ENCODE measurements around the gene TRA2A. TPM values are rescaled to one million over a fixed set of nuclear protein-coding genes. Genes with fewer than 3 reads are reported as not detected.
"Not testable (repeated sequence)": the region's sequence is repeated elsewhere in the genome, so short reads cannot be mapped to it uniquely, and the experiment has no call there.

The TRA2A gene
- total RNA-seq, 3 donors from 2014 or later (not counting 1 experiment from before 2014, with no cell fraction given): 269 to 385 (median 324) TPM

DNA sequence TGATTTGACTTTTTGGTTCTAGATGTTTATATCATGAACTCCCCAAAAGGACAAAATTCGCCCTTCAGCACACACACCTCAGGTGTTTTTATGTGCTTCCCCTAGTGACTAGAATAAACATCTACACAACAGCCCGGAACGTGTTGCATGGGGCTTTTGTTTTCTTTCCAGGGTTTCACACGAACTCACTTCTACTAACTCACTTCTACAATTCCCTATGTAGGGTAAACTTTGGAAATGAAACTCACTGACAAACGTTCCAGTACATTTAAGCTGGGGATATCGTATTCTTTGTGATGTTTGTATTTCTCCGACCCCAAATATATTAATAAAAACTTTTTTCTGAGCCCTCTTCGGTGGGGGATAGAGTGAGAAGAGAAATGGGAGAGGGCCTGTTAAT, 1.4 kb downstream of the TRA2A start:
- H3K27ac ChIP-seq (ENCODE audit: low read length): peak overlapping the region; percentile 99
- TF ChIP-seq, protein P1, sequence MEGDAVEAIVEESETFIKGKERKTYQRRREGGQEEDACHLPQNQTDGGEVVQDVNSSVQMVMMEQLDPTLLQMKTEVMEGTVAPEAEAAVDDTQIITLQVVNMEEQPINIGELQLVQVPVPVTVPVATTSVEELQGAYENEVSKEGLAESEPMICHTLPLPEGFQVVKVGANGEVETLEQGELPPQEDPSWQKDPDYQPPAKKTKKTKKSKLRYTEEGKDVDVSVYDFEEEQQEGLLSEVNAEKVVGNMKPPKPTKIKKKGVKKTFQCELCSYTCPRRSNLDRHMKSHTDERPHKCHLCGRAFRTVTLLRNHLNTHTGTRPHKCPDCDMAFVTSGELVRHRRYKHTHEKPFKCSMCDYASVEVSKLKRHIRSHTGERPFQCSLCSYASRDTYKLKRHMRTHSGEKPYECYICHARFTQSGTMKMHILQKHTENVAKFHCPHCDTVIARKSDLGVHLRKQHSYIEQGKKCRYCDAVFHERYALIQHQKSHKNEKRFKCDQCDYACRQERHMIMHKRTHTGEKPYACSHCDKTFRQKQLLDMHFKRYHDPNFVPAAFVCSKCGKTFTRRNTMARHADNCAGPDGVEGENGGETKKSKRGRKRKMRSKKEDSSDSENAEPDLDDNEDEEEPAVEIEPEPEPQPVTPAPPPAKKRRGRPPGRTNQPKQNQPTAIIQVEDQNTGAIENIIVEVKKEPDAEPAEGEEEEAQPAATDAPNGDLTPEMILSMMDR (IDR thresholded peaks at IDR 0.05): no peak
- Mint-ChIP-seq H3K27ac (peak overlapping the region; percentile 99 to 100), H3K4me3 (peak overlapping the region; percentile 100), H3K36me3 (no peaks in the 10 kb centered on the region), H3K4me1 (peaks cover 59 to 68% of the 10 kb centered on the region in 2 donors), H3K9me3 (no peaks in the 10 kb centered on the region), H3K27me3 (ENCODE audit: low read depth in 2 of 2) (no peaks in the 10 kb centered on the region)
- H3K27me3 ChIP-seq (ENCODE audit: control insufficient read depth, insufficient read depth, low read length): no peaks in the 10 kb centered on the region
- DNase-seq: peak in 1 of 2 donors; percentile 77
- intact Hi-C loops (cut with micrococcal nuclease): loop anchor here (10.0 kb wide), 1 partner anchor 516 kb away; the partner anchor contains the start of gene HYCC1
- peak overlapping the region; percentile 95 for H3K4me3 ChIP-seq (ENCODE audit: low read length)
- no peaks in the 10 kb centered on the region for H3K36me3 ChIP-seq (ENCODE audit: control insufficient read depth, insufficient read depth, low read length)
- peak; percentile 39 to 56 (median 42) for ATAC-seq
- peaks cover 27% of the 10 kb centered on the region for H3K4me1 ChIP-seq (ENCODE audit: control insufficient read depth, insufficient read depth, low read length)
- H3K9me3 ChIP-seq (ENCODE audit: control insufficient read depth, insufficient read depth, low read length): no peaks in the 10 kb centered on the region
- 0% methylated on average over 3 of the region's 8 CpGs for WGBS (ENCODE audit: insufficient coverage)

DNA sequence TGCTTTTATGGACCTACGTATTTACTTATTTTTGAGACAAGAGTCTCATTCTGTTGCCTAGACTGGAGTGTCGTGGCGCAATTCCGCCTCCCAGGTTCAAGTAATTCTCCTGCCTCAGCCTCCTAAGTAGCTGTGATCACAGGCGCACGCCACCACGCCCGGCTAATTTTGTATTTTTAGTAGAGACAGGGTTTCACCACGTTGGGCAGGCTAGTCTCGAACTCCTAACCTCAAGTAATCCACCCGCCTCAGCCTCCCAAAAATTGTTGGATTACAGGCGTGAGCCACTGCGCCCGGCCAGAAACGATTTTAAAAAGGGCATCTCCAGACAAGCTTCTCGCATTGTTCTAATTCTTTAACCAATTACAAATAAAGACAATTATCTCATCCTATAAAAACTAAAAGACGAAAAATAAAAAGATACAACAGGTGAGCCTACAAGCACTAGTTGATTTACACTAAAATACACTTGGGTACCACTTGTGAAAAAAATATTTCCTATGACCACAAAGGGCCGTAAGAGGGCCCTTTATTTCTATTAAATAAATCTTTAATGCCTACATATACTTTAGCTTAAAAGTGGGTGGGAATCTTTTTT, 2.4 kb downstream of the TRA2A start:
- Mint-ChIP-seq H3K27ac (peak overlapping the region; percentile 99 to 100), H3K36me3 (no peaks in the 10 kb centered on the region), H3K27me3 (ENCODE audit: low read depth in 2 of 2) (no peaks in the 10 kb centered on the region), H3K9me3 (no peaks in the 10 kb centered on the region), H3K4me3 (peak overlapping the region; percentile 100), H3K4me1 (peaks cover 70 to 78% of the 10 kb centered on the region in 2 donors)
- no peaks in the 10 kb centered on the region for H3K27me3 ChIP-seq (ENCODE audit: control insufficient read depth, insufficient read depth, low read length)
- intact Hi-C loops (cut with micrococcal nuclease): loop anchor here (10.0 kb wide), 1 partner anchor 255 kb away; no protein-coding TSS in a partner anchor
- DNase-seq (no peak), ATAC-seq (no peak)
- H3K4me1 ChIP-seq (ENCODE audit: control insufficient read depth, insufficient read depth, low read length): peaks cover 32% of the 10 kb centered on the region
- H3K36me3 ChIP-seq (ENCODE audit: control insufficient read depth, insufficient read depth, low read length): no peaks in the 10 kb centered on the region
- peak overlapping the region; percentile 99 for H3K27ac ChIP-seq (ENCODE audit: low read length)
- WGBS (ENCODE audit: insufficient coverage): 88% methylated on average over 17 of the region's 18 CpGs
- H3K4me3 ChIP-seq (ENCODE audit: low read length): no peak overlapping the region
- TF ChIP-seq, protein P1 (IDR thresholded peaks at IDR 0.05): no peak
- H3K9me3 ChIP-seq (ENCODE audit: control insufficient read depth, insufficient read depth, low read length): no peaks in the 10 kb centered on the region

DNA sequence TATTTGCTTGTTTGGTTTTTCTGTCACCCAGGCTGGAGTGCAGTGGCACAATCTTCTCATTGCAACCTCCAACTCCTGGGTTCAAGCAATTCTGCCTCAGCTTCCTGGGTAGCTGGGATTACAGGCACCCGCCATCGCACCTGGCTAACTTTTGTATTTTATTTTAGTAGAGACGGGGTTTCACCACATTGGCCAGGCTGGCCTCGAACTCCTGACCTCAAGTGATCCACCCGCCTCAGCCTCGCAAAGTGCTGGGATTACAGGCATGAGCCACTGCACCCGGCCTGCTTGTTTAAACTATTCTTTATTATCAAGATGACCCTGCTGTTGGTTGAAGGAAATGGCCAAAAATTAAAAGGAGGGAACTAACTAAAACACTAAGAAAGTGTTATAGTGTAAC, 6.2 kb downstream of the TRA2A start:
- peak overlapping the region; percentile 23 to 100 for H3K27ac Mint-ChIP-seq
- not testable (repeated sequence) for ATAC-seq; H3K9me3 ChIP-seq (ENCODE audit: control insufficient read depth, insufficient read depth, low read length); DNase-seq; H3K27me3 Mint-ChIP-seq (ENCODE audit: low read depth in 2 of 2); H3K27ac ChIP-seq (ENCODE audit: low read length); H3K36me3 Mint-ChIP-seq; H3K4me3 ChIP-seq (ENCODE audit: low read length); H3K27me3 ChIP-seq (ENCODE audit: control insufficient read depth, insufficient read depth, low read length); H3K9me3 Mint-ChIP-seq
- WGBS (ENCODE audit: insufficient coverage): 56% methylated on average over 6 of the region's 7 CpGs
- H3K4me1 ChIP-seq (ENCODE audit: control insufficient read depth, insufficient read depth, low read length): peaks cover 29% of the 10 kb centered on the region
- peaks cover 14% of the 10 kb centered on the region for H3K36me3 ChIP-seq (ENCODE audit: control insufficient read depth, insufficient read depth, low read length)
- H3K4me1 Mint-ChIP-seq: peaks cover 88 to 89% of the 10 kb centered on the region in 2 donors
- intact Hi-C loops (cut with micrococcal nuclease): loop anchor here (10.0 kb wide), 1 partner anchor 251 kb away; no protein-coding TSS in a partner anchor
- H3K4me3 Mint-ChIP-seq: peak overlapping the region; percentile 49

DNA sequence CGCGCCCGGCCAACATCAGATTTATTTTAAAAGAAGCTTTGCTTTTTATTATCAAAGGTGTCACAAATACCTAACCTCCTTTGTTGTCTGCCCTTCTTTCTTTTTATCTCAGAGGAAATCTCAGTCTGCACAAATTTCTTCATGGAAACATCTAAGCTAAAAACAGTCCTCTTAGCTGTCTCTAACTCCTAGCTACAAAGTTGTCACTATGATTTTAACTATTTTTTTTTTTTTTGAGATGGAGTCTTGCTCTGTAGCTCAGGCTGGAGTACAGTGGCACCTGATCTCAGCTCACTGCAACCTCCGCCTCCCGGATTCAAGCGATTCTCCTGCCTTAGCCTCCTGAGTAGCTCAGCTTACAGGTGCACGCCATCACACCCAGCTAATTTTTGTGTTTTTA, 7.3 kb downstream of the TRA2A start:
- intact Hi-C loops (cut with micrococcal nuclease): loop anchor here (10.0 kb wide), 1 partner anchor 250 kb away; no protein-coding TSS in a partner anchor
- Histone ChIP-seq H3K27me3 (ENCODE audit: control insufficient read depth, insufficient read depth, low read length) (no peaks in the 10 kb centered on the region), H3K36me3 (ENCODE audit: control insufficient read depth, insufficient read depth, low read length) (peaks cover 24% of the 10 kb centered on the region), H3K4me3 (ENCODE audit: low read length) (no peak overlapping the region), H3K27ac (ENCODE audit: low read length) (no peak overlapping the region), H3K9me3 (ENCODE audit: control insufficient read depth, insufficient read depth, low read length) (no peaks in the 10 kb centered on the region), H3K4me1 (ENCODE audit: control insufficient read depth, insufficient read depth, low read length) (peaks cover 26% of the 10 kb centered on the region)
- no peaks in the 10 kb centered on the region for H3K9me3 Mint-ChIP-seq
- ATAC-seq: no peak
- no peaks in the 10 kb centered on the region for H3K36me3 Mint-ChIP-seq
- peak overlapping the region; percentile 60 for H3K4me3 Mint-ChIP-seq
- no peak for DNase-seq
- TF ChIP-seq, protein P1 (IDR thresholded peaks at IDR 0.05): no peak
- H3K27ac Mint-ChIP-seq: peak overlapping the region; percentile 23 to 70
- H3K4me1 Mint-ChIP-seq: peaks cover 78 to 79% of the 10 kb centered on the region in 2 donors
- WGBS (ENCODE audit: insufficient coverage): 86% methylated on average over 6 of the region's 7 CpGs
- H3K27me3 Mint-ChIP-seq (ENCODE audit: low read depth in 2 of 2): no peaks in the 10 kb centered on the region

All from natural killer cell (primary cell).